OCI-LY1 (cell line): ENCODE measurements around the gene SETD9.

Experiments used
- H2AFZ ChIP-seq: fragments of 200-600 bp; sonication (generic), shearing (Covaris generic); 2 replicates; pipeline ENCODE4 v1.6.0; 2014; ENCODE audit warnings: antibody characterized with exemption, mild to moderate bottlenecking, low read length
- H3F3A ChIP-seq: fragments of 200-600 bp; sonication (generic), shearing (Covaris generic); 2 replicates; pipeline ENCODE4 v1.6.0; 2014; ENCODE audit warnings: mild to moderate bottlenecking, antibody characterized with exemption, low read length, moderate library complexity; ENCODE audit not compliant: insufficient read depth
- H3K27ac ChIP-seq: fragments of 200-600 bp; sonication (generic); 2 replicates; pipeline ENCODE4 v1.5.1; 2014; ENCODE audit warnings: low read length, mixed run types, mild to moderate bottlenecking, low read depth; ENCODE audit not compliant: poor library complexity, severe bottlenecking
- H3K27me3 ChIP-seq: fragments of 200-600 bp; sonication (generic); 2 replicates; pipeline ENCODE4 v1.6.0; 2014; ENCODE audit warnings: antibody characterized with exemption, mild to moderate bottlenecking, low read length, moderate library complexity; ENCODE audit not compliant: insufficient read depth
- H3K36me3 ChIP-seq: fragments of 200-600 bp; sonication (generic); 2 replicates; pipeline ENCODE4 v1.6.1; 2014; ENCODE audit warnings: mild to moderate bottlenecking, antibody characterized with exemption, low read length, moderate library complexity, mixed read lengths; ENCODE audit not compliant: insufficient read depth
- H3K4me1 ChIP-seq: fragments of 200-600 bp; sonication (generic); 2 replicates; pipeline ENCODE4 v1.5.1; 2014; ENCODE audit warnings: mild to moderate bottlenecking, low read length, moderate library complexity; ENCODE audit not compliant: insufficient read depth, severe bottlenecking
- H3K4me2 ChIP-seq: fragments of 200-600 bp; sonication (generic), shearing (Covaris generic); 2 replicates; pipeline ENCODE4 v1.6.1; 2014; ENCODE audit warnings: low read length
- H3K4me3 ChIP-seq: fragments of 200-600 bp; sonication (generic); 2 replicates; pipeline ENCODE4 v1.5.1; 2014; ENCODE audit warnings: low read length, low read depth, mild to moderate bottlenecking, mixed read lengths; ENCODE audit not compliant: poor library complexity, severe bottlenecking
- H3K79me2 ChIP-seq: fragments of 200-600 bp; shearing (Covaris generic); 2 replicates; pipeline ENCODE4 v1.6.1; 2016; ENCODE audit warnings: mixed run types, low read length, mixed read lengths; ENCODE audit not compliant: insufficient read depth
- H3K9ac ChIP-seq: fragments of 200-600 bp; sonication (generic), shearing (Covaris generic); 2 replicates; pipeline ENCODE4 v1.6.1; 2014; ENCODE audit warnings: mild to moderate bottlenecking, low read length, mixed read lengths
- H3K9me2 ChIP-seq: fragments of 200-600 bp; sonication (generic), shearing (Covaris generic); 2 replicates; pipeline ENCODE4 v1.6.1; 2014; ENCODE audit warnings: low read depth, mild to moderate bottlenecking, low read length, mixed read lengths
- H3K9me3 ChIP-seq: fragments of 200-600 bp; shearing (Covaris generic); 2 replicates; pipeline ENCODE4 v1.6.1; 2014; ENCODE audit warnings: low read length, mixed read lengths
- H4K20me1 ChIP-seq: fragments of 200-600 bp; sonication (generic), shearing (Covaris generic); 2 replicates; pipeline ENCODE4 v1.6.0; 2016; ENCODE audit warnings: mild to moderate bottlenecking, low read length; ENCODE audit not compliant: insufficient read depth
- CTCF ChIP-seq: fragments of 200-600 bp; sonication (generic), shearing (Covaris generic); IDR thresholded peaks from 2 replicates; pipeline ENCODE4 v1.5.1; 2017; ENCODE audit warnings: mild to moderate bottlenecking, antibody characterized with exemption, low read length, moderate library complexity, mixed read lengths
- EZH2 ChIP-seq: fragments of 200-600 bp; sonication (generic), shearing (Covaris generic); IDR thresholded peaks from 2 replicates; pipeline ENCODE4 v1.8.0; 2017; ENCODE audit warnings: borderline replicate concordance, mixed run types, mild to moderate bottlenecking, antibody characterized with exemption, low read length, moderate library complexity, mixed read lengths

SETD9 gene

DNA sequence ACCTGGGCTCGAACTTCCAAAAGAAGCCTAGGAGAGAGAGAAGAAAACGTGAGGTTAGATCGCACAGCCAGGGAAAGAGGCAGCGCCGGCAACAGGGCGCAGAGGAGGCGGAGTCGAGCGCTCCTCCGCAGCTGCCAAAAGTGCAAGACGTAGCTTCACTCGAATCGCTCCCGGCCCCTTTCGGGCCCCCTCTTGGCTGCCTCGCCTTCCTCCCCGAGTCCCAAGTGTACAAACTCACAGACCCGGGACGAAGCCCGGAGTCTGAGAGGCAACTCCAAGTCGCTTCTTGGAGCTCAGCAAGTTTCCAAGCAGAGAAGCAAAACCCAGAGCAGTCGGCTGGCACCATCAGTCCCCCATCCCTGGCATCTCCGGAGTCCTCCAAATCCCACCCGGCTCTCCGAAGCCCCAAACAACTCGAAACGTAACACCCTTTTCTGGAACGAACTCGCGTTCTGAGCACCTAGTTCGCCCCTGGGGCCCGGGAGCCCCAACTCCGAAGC is 41.3 kb downstream of the SETD9 start:
- Histone ChIP-seq H3K27me3 (0 out of 2 replicates have a peak, but pooled peaks cover 7% of the 10 kb centered on the region), H3K36me3 (peaks cover 13% of the 10 kb centered on the region), H3F3A (no peaks in the 10 kb centered on the region), H3K79me2 (no peaks in the 10 kb centered on the region), H3K4me2 (peak overlapping the region; percentile 93), H3K9me3 (no peaks in the 10 kb centered on the region), H3K9me2 (no peaks in the 10 kb centered on the region), H2AFZ (no peak overlapping the region), H3K9ac (peak overlapping the region; percentile 82), H3K4me1 (peaks cover 19% of the 10 kb centered on the region), H3K27ac (no peak overlapping the region), H4K20me1 (no peaks in the 10 kb centered on the region), H3K4me3 (peak overlapping the region; percentile 88)
- no peak for TF ChIP-seq EZH2
- no peak for TF ChIP-seq CTCF

DNA sequence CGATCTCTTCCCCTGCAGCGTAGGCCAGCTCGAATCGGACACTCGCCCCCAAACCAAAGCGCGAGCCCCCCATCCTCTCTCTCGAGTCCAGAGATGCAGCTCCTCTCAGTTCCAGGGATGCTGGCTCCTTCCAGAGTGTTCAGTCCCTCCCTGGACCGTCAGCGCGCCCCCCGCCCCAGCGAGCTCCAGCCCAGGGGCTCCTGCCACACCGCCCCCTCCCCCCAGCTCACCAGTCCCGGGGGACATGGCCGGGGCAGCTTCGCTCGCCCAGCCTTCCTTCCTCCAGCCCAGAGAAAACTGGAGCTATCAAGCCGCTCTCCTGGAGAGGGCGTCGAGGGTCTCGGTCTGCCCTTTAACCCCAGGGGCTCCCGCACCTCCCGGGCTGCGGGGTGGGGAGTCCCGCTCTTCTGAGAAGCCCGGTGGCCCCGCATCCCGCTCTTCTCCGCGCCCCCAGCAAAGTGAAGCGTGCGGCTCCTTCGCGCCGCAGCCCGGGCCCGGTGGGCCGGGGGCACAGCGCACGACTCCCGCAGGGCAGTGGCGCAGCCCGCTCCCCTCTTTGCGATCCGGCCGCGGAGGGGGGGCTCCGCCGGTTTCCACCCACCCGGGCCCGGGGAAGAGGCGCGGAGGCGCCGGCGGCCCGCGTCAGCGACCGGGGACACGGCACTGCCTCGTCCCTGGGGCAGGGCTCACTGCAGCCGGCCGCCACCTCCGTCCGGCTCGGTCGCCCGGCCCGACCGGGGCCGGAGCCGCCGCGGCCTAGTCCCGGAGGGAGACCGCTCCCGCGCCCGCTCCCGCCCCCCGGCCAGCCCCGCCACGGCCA is 41.9 kb downstream of the SETD9 start:
- peak overlapping the region; percentile 93 for H3K4me2 ChIP-seq
- no peak overlapping the region for H3K27ac ChIP-seq
- H2AFZ ChIP-seq: no peak overlapping the region
- no peaks in the 10 kb centered on the region for H3K9me2 ChIP-seq
- H3K79me2 ChIP-seq: no peaks in the 10 kb centered on the region
- no peaks in the 10 kb centered on the region for H3K9me3 ChIP-seq
- peaks cover 6% of the 10 kb centered on the region for H3K36me3 ChIP-seq
- no peaks in the 10 kb centered on the region for H4K20me1 ChIP-seq
- 0 out of 2 replicates have a peak, but pooled peaks cover 7% of the 10 kb centered on the region for H3K27me3 ChIP-seq
- peak overlapping the region; percentile 82 for H3K9ac ChIP-seq
- peak overlapping the region; percentile 88 for H3K4me3 ChIP-seq
- TF ChIP-seq CTCF (peak; percentile 12; the same call in 1 of the 2 replicates), EZH2 (no peak)
- H3F3A ChIP-seq: no peaks in the 10 kb centered on the region
- H3K4me1 ChIP-seq: peaks cover 19% of the 10 kb centered on the region

DNA sequence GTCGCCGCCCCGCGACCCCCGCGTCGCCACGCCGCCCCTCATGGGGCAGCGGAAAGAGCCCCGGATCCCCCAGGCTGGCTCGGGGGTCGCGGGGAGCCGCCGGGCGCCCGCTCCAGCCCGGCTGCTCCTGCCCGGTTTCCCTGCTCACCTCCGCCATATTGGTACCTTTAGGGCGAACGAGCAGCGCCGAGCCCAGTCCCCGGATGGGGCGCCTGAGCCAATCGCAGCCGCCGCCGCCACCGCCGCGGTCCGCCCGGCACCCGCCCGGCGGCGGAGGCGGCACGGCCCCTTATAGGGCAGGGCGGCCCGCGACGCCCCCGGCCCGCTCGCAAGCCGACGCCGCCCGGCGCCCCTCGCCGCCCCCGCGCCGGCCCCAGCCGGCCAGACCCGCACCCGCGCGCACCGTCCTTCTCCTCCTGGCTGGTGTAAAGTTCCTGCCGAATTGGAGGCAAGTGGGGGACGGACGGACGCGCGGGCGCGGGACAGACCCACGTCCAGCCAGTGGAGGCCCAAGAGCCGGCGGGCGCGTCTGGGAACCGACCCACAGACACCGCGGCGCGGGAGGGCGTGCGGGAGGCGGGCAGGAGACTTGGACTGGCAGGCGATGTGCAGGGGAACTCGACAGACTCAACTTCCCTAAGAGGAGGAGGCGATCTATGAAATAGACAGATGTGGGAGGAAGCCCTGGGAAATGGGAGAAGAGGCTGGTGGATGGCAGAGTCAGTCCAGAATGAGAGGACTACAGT is 42.7 kb downstream of the SETD9 start, which contains the start of gene MIER3:
MIER3 (minus strand) TSS at position 178 of the 746 bp plus-strand sequence; CDS start at position 157, 21 bp downstream.
- Histone ChIP-seq H3F3A (no peaks in the 10 kb centered on the region), H4K20me1 (no peaks in the 10 kb centered on the region), H3K27ac (no peak within 1 kb of the TSS), H3K9ac (peak within 1 kb of the TSS; percentile 82), H3K36me3 (peaks cover 3% of the 10 kb centered on the region; the same call in 1 of the 2 replicates), H3K4me2 (peak within 1 kb of the TSS; percentile 93), H3K79me2 (no peaks in the 10 kb centered on the region), H3K9me2 (no peaks in the 10 kb centered on the region), H3K4me3 (peak within 1 kb of the TSS; percentile 88), H3K27me3 (0 out of 2 replicates have a peak, but pooled peaks cover 7% of the 10 kb centered on the region), H2AFZ (peak within 1 kb of the TSS; percentile 25), H3K4me1 (peaks cover 19% of the 10 kb centered on the region), H3K9me3 (no peaks in the 10 kb centered on the region)
- TF ChIP-seq EZH2 (no peak), CTCF (no peak)
